ENCODE data around the gene ATAD3A. TPM values are rescaled to one million over a fixed set of nuclear protein-coding genes. Genes with fewer than 3 reads are reported as not detected.
"Not testable (repeated sequence)": the region's sequence is repeated elsewhere in the genome, so short reads cannot be mapped to it uniquely, and the experiment has no call there.

The ATAD3A gene
- total and polyA plus RNA-seq, 2 of the 4 experiments (the other 2 are of a cell fraction), result 27.2 to 34.0 TPM

DNA sequence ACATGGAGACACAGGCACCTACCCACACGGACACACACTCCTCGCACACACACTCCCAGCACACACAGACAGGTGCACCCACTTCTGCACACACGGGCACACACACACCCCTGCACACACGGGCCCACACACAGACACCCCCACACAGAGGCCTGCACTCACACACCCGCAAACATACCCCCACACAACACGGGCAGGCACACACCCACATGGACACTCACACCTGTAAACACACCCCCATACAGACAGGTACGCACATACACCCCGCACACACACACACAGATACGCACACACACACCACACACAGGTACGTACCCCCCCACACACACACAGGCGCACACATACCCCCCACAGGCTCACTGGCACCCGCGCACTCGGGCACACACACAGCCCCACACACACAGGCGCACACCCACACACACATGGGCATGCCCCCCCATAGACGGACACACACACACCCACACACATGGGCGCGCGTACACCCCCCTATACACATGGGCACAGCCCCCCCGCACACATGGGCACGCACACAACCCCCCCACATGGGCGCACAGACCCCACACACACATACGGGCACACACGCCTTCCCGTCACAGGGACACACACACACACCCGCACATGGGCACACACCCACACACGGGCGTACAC lies 6.1 kb downstream of the ATAD3A start:
- no peak overlapping the region for H2AK9ac ChIP-seq (replicated peaks; ENCODE audit: low read depth, low read length, poor library complexity)
- H4K8ac ChIP-seq (ENCODE audit: low read depth in 2 of 2, low read length in 2 of 2), result no peak overlapping the region
- no peak for ATAC-seq (ENCODE audit: low read depth)
- H3K4me2 ChIP-seq (ENCODE audit: low read depth, low read length), result no peak overlapping the region
- H2BK15ac ChIP-seq (ENCODE audit: low read depth, low read length), result no peak overlapping the region
- no peak overlapping the region for H2BK20ac ChIP-seq (ENCODE audit: low read depth, low read length)
- H3K9ac ChIP-seq (ENCODE audit: low read depth, low read length), result no peak overlapping the region
- no peak overlapping the region for H3K23ac ChIP-seq (ENCODE audit: low read depth, low read length)
- no peak overlapping the region for H2AK5ac ChIP-seq (ENCODE audit: low read depth, low read length)
- H3K14ac ChIP-seq (replicated peaks; ENCODE audit: low read depth, low read length), result no peak overlapping the region
- no peaks in the 10 kb centered on the region for H3K4me1 ChIP-seq (ENCODE audit: control insufficient read depth, insufficient read depth, low read length)
- no peaks in the 10 kb centered on the region for H3K9me1 ChIP-seq (ENCODE audit: insufficient read depth, low read length)
- H3K79me1 ChIP-seq (ENCODE audit: low read depth in 1 of 2, low read length in 2 of 2), result peaks cover 9 to 14% of the 10 kb centered on the region in 2 experiments; a peak in 3 of 4 replicates
- no peak overlapping the region for H3K56ac ChIP-seq (ENCODE audit: extremely low read depth, insufficient read depth, low read length)
- no peak overlapping the region for H3K4ac ChIP-seq (ENCODE audit: low read depth, low read length)
- H3K36me3 ChIP-seq (ENCODE audit: control insufficient read depth, insufficient read depth, low read length), result peaks cover 28% of the 10 kb centered on the region
- H3K27ac ChIP-seq (ENCODE audit: insufficient read depth, low read length), result no peak overlapping the region
- TF ChIP-seq BHLHE40 (IDR thresholded peaks at IDR 0.05; ENCODE audit: low read depth, low read length), result no peak
- no peak for TF ChIP-seq POLR2A (IDR thresholded peaks at IDR 0.05; ENCODE audit: low read depth, low read length)
- TF ChIP-seq RCOR1 (IDR thresholded peaks at IDR 0.05; ENCODE audit: insufficient replicate concordance, low read length), result no peak
- TF ChIP-seq RAD21 (IDR thresholded peaks at IDR 0.05; ENCODE audit: low read length), result no peak
- TF ChIP-seq, protein P1, sequence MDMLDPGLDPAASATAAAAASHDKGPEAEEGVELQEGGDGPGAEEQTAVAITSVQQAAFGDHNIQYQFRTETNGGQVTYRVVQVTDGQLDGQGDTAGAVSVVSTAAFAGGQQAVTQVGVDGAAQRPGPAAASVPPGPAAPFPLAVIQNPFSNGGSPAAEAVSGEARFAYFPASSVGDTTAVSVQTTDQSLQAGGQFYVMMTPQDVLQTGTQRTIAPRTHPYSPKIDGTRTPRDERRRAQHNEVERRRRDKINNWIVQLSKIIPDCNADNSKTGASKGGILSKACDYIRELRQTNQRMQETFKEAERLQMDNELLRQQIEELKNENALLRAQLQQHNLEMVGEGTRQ (IDR thresholded peaks at IDR 0.05; ENCODE audit: low read depth, low read length), result no peak
- no peak for TF ChIP-seq SMC3 (IDR thresholded peaks at IDR 0.05; ENCODE audit: low read depth, low read length)
- no TSS peak for BruUV-seq (replicated peaks)
- peak overlapping the region; percentile 26 for H2BK5ac ChIP-seq (ENCODE audit: low read depth, low read length, poor library complexity, severe bottlenecking)
- no peaks in the 10 kb centered on the region for H3K9me3 ChIP-seq (ENCODE audit: control insufficient read depth, insufficient read depth, low read length)
- dilution Hi-C loops (cut with HindIII; ENCODE audit: low sequenced_read_pairs, unreplicated experiment), result no loop called here
- no peak overlapping the region for H2BK120ac ChIP-seq (ENCODE audit: low read depth, low read length)
- DNase-seq, result no peak
- no peak overlapping the region for H4K91ac ChIP-seq (ENCODE audit: insufficient read depth, low read depth, low read length)
- no peaks in the 10 kb centered on the region for H3K27me3 ChIP-seq (ENCODE audit: control insufficient read depth, insufficient read depth, low read length)
- in situ Hi-C loops (cut with MboI; ENCODE audit: low sequenced_read_pairs), result no loop called here
- peaks cover 4% of the 10 kb centered on the region; the same call in 1 of the 2 replicates for H4K20me1 ChIP-seq (ENCODE audit: insufficient read depth, low read length)
- ChIA-PET POLR2A (ENCODE audit: unreplicated experiment) (no interaction called here), CTCF (no interaction called here)
- H3K4me3 ChIP-seq (ENCODE audit: insufficient read depth, low read depth, low read length), result no peak overlapping the region
- WGBS, 2 experiments (ENCODE audit: extremely low coverage in 2 of 2, insufficient read length in 1 of 2), result 91% methylated on average over 6 of the region's 28 CpGs; no CpG with 5 or more reads in 1 of the 2 experiments
- no peak overlapping the region for H2AFZ ChIP-seq (replicated peaks; ENCODE audit: low read length, poor library complexity)
- no peak overlapping the region for H3K18ac ChIP-seq (ENCODE audit: low read depth, low read length)
- intact Hi-C loops (cut with micrococcal nuclease), result no loop called here
- H4K5ac ChIP-seq (ENCODE audit: low read depth, low read length), result no peak overlapping the region

- intact Hi-C loops (cut with micrococcal nuclease); H3K14ac ChIP-seq (replicated peaks; ENCODE audit: low read depth, low read length); POLR2A ChIA-PET (ENCODE audit: unreplicated experiment); H2AK9ac ChIP-seq (replicated peaks; ENCODE audit: low read depth, low read length, poor library complexity); H3K9ac ChIP-seq (ENCODE audit: low read depth, low read length); H3K4me2 ChIP-seq (ENCODE audit: low read depth, low read length); CTCF ChIA-PET; dilution Hi-C loops (cut with HindIII; ENCODE audit: low sequenced_read_pairs, unreplicated experiment); H2BK5ac ChIP-seq (ENCODE audit: low read depth, low read length, poor library complexity, severe bottlenecking); H2BK20ac ChIP-seq (ENCODE audit: low read depth, low read length); H4K91ac ChIP-seq (ENCODE audit: insufficient read depth, low read depth, low read length); H2AFZ ChIP-seq (replicated peaks; ENCODE audit: low read length, poor library complexity); in situ Hi-C loops (cut with MboI; ENCODE audit: low sequenced_read_pairs); H2AK5ac ChIP-seq (ENCODE audit: low read depth, low read length); H3K4ac ChIP-seq (ENCODE audit: low read depth, low read length); BruUV-seq (replicated peaks); H3K23ac ChIP-seq (ENCODE audit: low read depth, low read length); DNase-seq; H4K5ac ChIP-seq (ENCODE audit: low read depth, low read length); H2BK15ac ChIP-seq (ENCODE audit: low read depth, low read length); H3K27me3 ChIP-seq (ENCODE audit: control insufficient read depth, insufficient read depth, low read length); H3K9me3 ChIP-seq (ENCODE audit: control insufficient read depth, insufficient read depth, low read length); H4K20me1 ChIP-seq (ENCODE audit: insufficient read depth, low read length); H2BK120ac ChIP-seq (ENCODE audit: low read depth, low read length); H3K4me3 ChIP-seq (ENCODE audit: insufficient read depth, low read depth, low read length); H4K8ac ChIP-seq (ENCODE audit: low read depth in 2 of 2, low read length in 2 of 2); H3K4me1 ChIP-seq (ENCODE audit: control insufficient read depth, insufficient read depth, low read length); H3K9me1 ChIP-seq (ENCODE audit: insufficient read depth, low read length); H3K56ac ChIP-seq (ENCODE audit: extremely low read depth, insufficient read depth, low read length); ATAC-seq (ENCODE audit: low read depth); H3K27ac ChIP-seq (ENCODE audit: insufficient read depth, low read length); H3K18ac ChIP-seq (ENCODE audit: low read depth, low read length): not testable (repeated sequence)
- Histone ChIP-seq H3K79me1 (ENCODE audit: low read depth in 1 of 2, low read length in 2 of 2) (peaks cover 9 to 14% of the 10 kb centered on the region in 2 experiments; a peak in 3 of 4 replicates), H3K36me3 (ENCODE audit: control insufficient read depth, insufficient read depth, low read length) (peaks cover 32% of the 10 kb centered on the region)
- no CpG with 5 or more reads among the region's 19 CpGs for WGBS, 2 experiments (ENCODE audit: extremely low coverage in 2 of 2, insufficient read length in 1 of 2)
These were observed 6.7 kb downstream of the ATAD3A start for GRCh38 chr1:1518621-1519007.

Data from IMR-90 (cell line).